ENCODE measurements around the gene PLEKHO2.
"Not testable (repeated sequence)": the region's sequence is repeated elsewhere in the genome, so short reads cannot be mapped to it uniquely, and the experiment has no call there.

DNA sequence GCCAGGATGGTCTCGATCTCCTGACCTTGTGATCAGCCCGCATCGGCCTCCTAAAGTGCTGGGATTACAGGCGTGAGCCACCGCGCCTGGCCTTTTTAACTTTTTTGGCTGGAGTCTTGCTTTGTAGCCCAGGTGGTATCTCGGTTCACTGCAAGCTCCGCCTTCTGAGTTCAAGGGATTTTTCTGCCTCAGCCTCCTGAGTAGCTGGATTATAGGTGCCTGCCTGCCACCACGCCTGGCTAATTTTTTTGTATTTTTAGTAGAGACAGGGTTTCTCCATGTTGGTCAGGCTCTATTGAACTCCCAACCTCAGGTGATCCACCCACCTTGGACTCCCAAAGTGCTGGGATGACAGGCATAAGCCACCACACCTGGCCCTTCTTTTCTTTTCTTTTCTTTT, 45.8 kb upstream of the PLEKHO2 start:
- TF ChIP-seq POLR2A (IDR thresholded peaks at IDR 0.05), result not testable (repeated sequence)
- TF ChIP-seq, protein P1, sequence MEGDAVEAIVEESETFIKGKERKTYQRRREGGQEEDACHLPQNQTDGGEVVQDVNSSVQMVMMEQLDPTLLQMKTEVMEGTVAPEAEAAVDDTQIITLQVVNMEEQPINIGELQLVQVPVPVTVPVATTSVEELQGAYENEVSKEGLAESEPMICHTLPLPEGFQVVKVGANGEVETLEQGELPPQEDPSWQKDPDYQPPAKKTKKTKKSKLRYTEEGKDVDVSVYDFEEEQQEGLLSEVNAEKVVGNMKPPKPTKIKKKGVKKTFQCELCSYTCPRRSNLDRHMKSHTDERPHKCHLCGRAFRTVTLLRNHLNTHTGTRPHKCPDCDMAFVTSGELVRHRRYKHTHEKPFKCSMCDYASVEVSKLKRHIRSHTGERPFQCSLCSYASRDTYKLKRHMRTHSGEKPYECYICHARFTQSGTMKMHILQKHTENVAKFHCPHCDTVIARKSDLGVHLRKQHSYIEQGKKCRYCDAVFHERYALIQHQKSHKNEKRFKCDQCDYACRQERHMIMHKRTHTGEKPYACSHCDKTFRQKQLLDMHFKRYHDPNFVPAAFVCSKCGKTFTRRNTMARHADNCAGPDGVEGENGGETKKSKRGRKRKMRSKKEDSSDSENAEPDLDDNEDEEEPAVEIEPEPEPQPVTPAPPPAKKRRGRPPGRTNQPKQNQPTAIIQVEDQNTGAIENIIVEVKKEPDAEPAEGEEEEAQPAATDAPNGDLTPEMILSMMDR (IDR thresholded peaks at IDR 0.05), result not testable (repeated sequence)
